Parathyroid adenoma (tissue), 2 donors: ENCODE measurements around the gene PLK1.

Experiments used
- H2AFZ ChIP-seq: fragments of 300-600 bp; sonication (generic); one replicate; pipeline ENCODE4 v1.7.0; 2017; ENCODE audit warnings: antibody characterized with exemption, mild to moderate bottlenecking
- H3K27ac ChIP-seq: fragments of 300-600 bp; sonication (generic); one replicate; pipeline ENCODE4 v1.7.0; 2017
- H3K27me3 ChIP-seq: fragments of 300-600 bp; sonication (generic); one replicate; pipeline ENCODE4 v1.7.0; 2017; ENCODE audit warnings: low read length; ENCODE audit not compliant: control insufficient read depth, insufficient read depth
- H3K36me3 ChIP-seq: fragments of 300-600 bp; sonication (generic); one replicate; pipeline ENCODE4 v1.7.0; 2017; ENCODE audit warnings: low read length; ENCODE audit not compliant: control insufficient read depth, insufficient read depth
- H3K4me1 ChIP-seq: fragments of 300-600 bp; sonication (generic); one replicate; pipeline ENCODE4 v1.7.0; 2017; ENCODE audit warnings: control low read depth
- H3K4me2 ChIP-seq: fragments of 300-600 bp; sonication (generic); one replicate; pipeline ENCODE4 v1.7.0; 2017; ENCODE audit warnings: low read length
- H3K4me3 ChIP-seq: fragments of 300-600 bp; sonication (generic); one replicate; pipeline ENCODE4 v1.7.0; 2017; ENCODE audit warnings: low read depth, low read length
- H3K79me2 ChIP-seq: fragments of 300-600 bp; sonication (generic); one replicate; pipeline ENCODE4 v1.7.0; 2017; ENCODE audit warnings: control low read depth
- H3K9ac ChIP-seq: fragments of 300-600 bp; sonication (generic); one replicate; pipeline ENCODE4 v1.7.0; 2017; ENCODE audit warnings: mild to moderate bottlenecking
- H3K9me3 ChIP-seq: fragments of 300-600 bp; sonication (generic); one replicate; pipeline ENCODE4 v1.7.0; 2017; ENCODE audit warnings: low read length; ENCODE audit not compliant: control insufficient read depth
- TF ChIP-seq, protein P1 (sequence below): fragments of 300-600 bp; sonication (generic); IDR thresholded peaks from one replicate; pipeline ENCODE4 v1.7.0; 2017; ENCODE audit warnings: antibody characterized with exemption, mild to moderate bottlenecking
- donor health status: primary hyperparathyroidism.

Gene PLK1

GRCh38 chr16:23705517-23705902, 26.8 kb downstream of the PLK1 start:
- Histone ChIP-seq H3K36me3 (no peaks in the 10 kb centered on the region), H3K27me3 (no peaks in the 10 kb centered on the region), H3K4me2 (no peak overlapping the region), H3K79me2 (no peaks in the 10 kb centered on the region), H3K9me3 (no peaks in the 10 kb centered on the region), H2AFZ (no peak overlapping the region), H3K9ac (no peak overlapping the region), H3K27ac (no peak overlapping the region), H3K4me3 (no peak overlapping the region), H3K4me1 (no peaks in the 10 kb centered on the region)
- TF ChIP-seq, protein P1, sequence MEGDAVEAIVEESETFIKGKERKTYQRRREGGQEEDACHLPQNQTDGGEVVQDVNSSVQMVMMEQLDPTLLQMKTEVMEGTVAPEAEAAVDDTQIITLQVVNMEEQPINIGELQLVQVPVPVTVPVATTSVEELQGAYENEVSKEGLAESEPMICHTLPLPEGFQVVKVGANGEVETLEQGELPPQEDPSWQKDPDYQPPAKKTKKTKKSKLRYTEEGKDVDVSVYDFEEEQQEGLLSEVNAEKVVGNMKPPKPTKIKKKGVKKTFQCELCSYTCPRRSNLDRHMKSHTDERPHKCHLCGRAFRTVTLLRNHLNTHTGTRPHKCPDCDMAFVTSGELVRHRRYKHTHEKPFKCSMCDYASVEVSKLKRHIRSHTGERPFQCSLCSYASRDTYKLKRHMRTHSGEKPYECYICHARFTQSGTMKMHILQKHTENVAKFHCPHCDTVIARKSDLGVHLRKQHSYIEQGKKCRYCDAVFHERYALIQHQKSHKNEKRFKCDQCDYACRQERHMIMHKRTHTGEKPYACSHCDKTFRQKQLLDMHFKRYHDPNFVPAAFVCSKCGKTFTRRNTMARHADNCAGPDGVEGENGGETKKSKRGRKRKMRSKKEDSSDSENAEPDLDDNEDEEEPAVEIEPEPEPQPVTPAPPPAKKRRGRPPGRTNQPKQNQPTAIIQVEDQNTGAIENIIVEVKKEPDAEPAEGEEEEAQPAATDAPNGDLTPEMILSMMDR, result no peak

DNA sequence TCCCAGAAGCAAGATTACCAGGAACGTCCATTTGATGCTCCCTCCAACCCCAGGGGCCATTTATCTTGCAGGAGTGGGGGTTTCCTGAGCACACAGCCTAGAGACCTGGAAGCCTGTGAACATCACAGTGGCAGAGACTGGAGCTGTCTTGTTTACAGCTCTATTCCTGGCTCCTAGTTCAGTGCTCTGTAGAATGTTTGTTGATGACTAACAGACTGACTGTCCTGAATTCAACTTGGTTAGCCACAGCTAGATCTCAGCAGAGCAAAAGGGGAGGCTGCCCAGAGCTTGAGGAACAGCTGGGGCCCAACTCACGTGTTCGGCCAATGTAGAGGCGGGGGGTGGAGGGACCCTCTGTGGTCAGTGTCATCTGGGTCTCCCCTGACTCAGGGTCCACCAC, 27.8 kb downstream of the PLK1 start:
- Histone ChIP-seq H3K4me3 (no peak overlapping the region), H3K9me3 (no peaks in the 10 kb centered on the region), H2AFZ (no peak overlapping the region), H3K36me3 (no peaks in the 10 kb centered on the region), H3K4me1 (no peaks in the 10 kb centered on the region), H3K4me2 (no peak overlapping the region), H3K27ac (no peak overlapping the region), H3K9ac (no peak overlapping the region), H3K79me2 (no peaks in the 10 kb centered on the region), H3K27me3 (no peaks in the 10 kb centered on the region)
- TF ChIP-seq, protein P1, result no peak

DNA sequence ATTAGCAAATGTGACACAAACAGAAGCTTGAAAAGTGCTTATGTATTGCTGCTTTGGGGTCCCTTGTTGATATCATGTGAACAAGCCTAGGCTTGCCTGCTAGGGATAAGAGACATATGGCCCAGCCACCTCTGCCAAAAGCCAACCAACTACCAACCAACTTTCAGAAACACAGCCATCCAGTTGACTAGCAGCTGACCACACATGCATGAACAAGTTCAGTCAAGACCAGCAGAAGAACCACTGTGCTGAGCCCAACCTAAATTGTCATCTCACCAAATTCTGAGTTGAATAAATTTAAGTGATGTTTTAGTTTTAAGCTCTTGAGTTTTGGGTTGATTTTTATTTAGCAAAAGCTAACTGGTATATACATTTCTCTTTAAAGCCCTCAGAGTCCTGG, 30.8 kb downstream of the PLK1 start:
- H3K9me3 ChIP-seq, result no peaks in the 10 kb centered on the region
- H3K79me2 ChIP-seq, result no peaks in the 10 kb centered on the region
- no peak overlapping the region for H3K9ac ChIP-seq
- H3K4me3 ChIP-seq, result no peak overlapping the region
- H2AFZ ChIP-seq, result no peak overlapping the region
- TF ChIP-seq, protein P1, result no peak
- H3K27me3 ChIP-seq, result no peaks in the 10 kb centered on the region
- no peak overlapping the region for H3K27ac ChIP-seq
- H3K4me2 ChIP-seq, result no peak overlapping the region
- no peaks in the 10 kb centered on the region for H3K4me1 ChIP-seq
- no peaks in the 10 kb centered on the region for H3K36me3 ChIP-seq

GRCh38 chr16:23710008-23710407, 31.3 kb downstream of the PLK1 start:
- Histone ChIP-seq H3K36me3 (no peaks in the 10 kb centered on the region), H2AFZ (no peak overlapping the region), H3K79me2 (no peaks in the 10 kb centered on the region), H3K27ac (no peak overlapping the region), H3K4me3 (no peak overlapping the region), H3K4me1 (no peaks in the 10 kb centered on the region), H3K9me3 (no peaks in the 10 kb centered on the region), H3K4me2 (no peak overlapping the region), H3K9ac (no peak overlapping the region), H3K27me3 (no peaks in the 10 kb centered on the region)
- TF ChIP-seq, protein P1, result no peak

- H2AFZ ChIP-seq, result no peak overlapping the region
- TF ChIP-seq, protein P1, result no peak
- no peak overlapping the region for H3K9ac ChIP-seq
- no peaks in the 10 kb centered on the region for H3K27me3 ChIP-seq
- no peak overlapping the region for H3K4me3 ChIP-seq
- H3K27ac ChIP-seq, result no peak overlapping the region
- no peaks in the 10 kb centered on the region for H3K79me2 ChIP-seq
- no peaks in the 10 kb centered on the region for H3K36me3 ChIP-seq
- no peak overlapping the region for H3K4me2 ChIP-seq
- no peaks in the 10 kb centered on the region for H3K9me3 ChIP-seq
- H3K4me1 ChIP-seq, result no peaks in the 10 kb centered on the region
Observed at GRCh38 chr16:23710504-23710903, 31.8 kb downstream of the PLK1 start.
